ENCODE data around the gene PHF24. TPM values are rescaled to one million over a fixed set of nuclear protein-coding genes. Genes with fewer than 3 reads are reported as not detected.

Gene PHF24
- total and polyA plus RNA-seq, 10 of the 15 experiments (the other 5 are each of a cell fraction or from before 2014, with no cell fraction given): 0.02 to 0.04 TPM; not detected in 8

GRCh38 chr9:34982361-34982760 is 24.3 kb downstream of the PHF24 start (continued):
- no peak for TF ChIP-seq PAX8 (IDR thresholded peaks at IDR 0.05)
- TF ChIP-seq NFYB (IDR thresholded peaks at IDR 0.05; ENCODE audit: insufficient read depth, low read depth, low read length): no peak
- TF ChIP-seq LARP7 (IDR thresholded peaks at IDR 0.05): no peak
- no peak for TF ChIP-seq POLR2A (IDR thresholded peaks at IDR 0.05; ENCODE audit: low read depth, low read length)
- TF ChIP-seq RELB (IDR thresholded peaks at IDR 0.05; ENCODE audit: low read depth): no peak
- no peak for TF ChIP-seq MEF2B (IDR thresholded peaks at IDR 0.05; ENCODE audit: partially characterized antibody, poor library complexity, severe bottlenecking)
- TF ChIP-seq EED (IDR thresholded peaks at IDR 0.05; ENCODE audit: low read depth): no peak
- TF ChIP-seq RELA (IDR thresholded peaks at IDR 0.05; ENCODE audit: borderline replicate concordance, partially characterized antibody): no peak
- no peak for TF ChIP-seq SMARCA5 (IDR thresholded peaks at IDR 0.05)
- no peak for TF ChIP-seq ZZZ3 (IDR thresholded peaks at IDR 0.05; ENCODE audit: control insufficient read depth, insufficient read length, low read depth)

GRCh38 chr9:34983209-34983608 is 25.1 kb downstream of the PHF24 start:
- H2AFZ ChIP-seq (ENCODE audit: control insufficient read depth, low read depth, low read length): no peak overlapping the region; the same call in 1 of the 2 replicates
- POLR2A ChIA-PET: no interaction called here
- TF ChIP-seq SPI1 (IDR thresholded peaks at IDR 0.05; ENCODE audit: borderline replicate concordance, insufficient read depth, low read depth, low read length) (peak; percentile 87), SRF (IDR thresholded peaks at IDR 0.05; ENCODE audit: low read depth in 2 of 2, low read length in 2 of 2) (0 out of 4 replicates have a peak, but pooled peaks of 1 of the 2 experiments have one; percentile 9), IRF4 (IDR thresholded peaks at IDR 0.05; ENCODE audit: low read depth, low read length) (0 out of 2 replicates have a peak, but pooled peaks have one; percentile 34), HSF1 (IDR thresholded peaks at IDR 0.05; ENCODE audit: low read depth, low read length) (no peak), RELB (IDR thresholded peaks at IDR 0.05; ENCODE audit: low read depth) (0 out of 2 replicates have a peak, but pooled peaks have one; percentile 17), PKNOX1 (IDR thresholded peaks at IDR 0.05) (peak; percentile 38; the same call in 1 of the 2 replicates), IKZF2 (IDR thresholded peaks at IDR 0.05) (0 out of 4 replicates have a peak, but pooled peaks of 1 of the 2 experiments have one; percentile 30), ATF7 (IDR thresholded peaks at IDR 0.05; ENCODE audit: low read depth) (no peak), EED (IDR thresholded peaks at IDR 0.05; ENCODE audit: low read depth) (0 out of 2 replicates have a peak, but pooled peaks have one; percentile 27)
- peaks cover 38% of the 10 kb centered on the region for H3K4me1 ChIP-seq (ENCODE audit: control insufficient read depth, insufficient read depth, low read length)
- H3K4me2 ChIP-seq (ENCODE audit: control insufficient read depth, insufficient read depth): peak overlapping the region; percentile 26
- in situ Hi-C loops (cut with MboI) (loop anchor here (5.0 kb wide), 1 partner anchor 86 kb away; a partner anchor contains a TSS), intact Hi-C loops (cut with micrococcal nuclease; ENCODE audit: unreplicated experiment) (no loop called here)
- H4K20me1 ChIP-seq (ENCODE audit: control insufficient read depth, insufficient read depth): no peaks in the 10 kb centered on the region
- FAIRE-seq: peak; percentile 98
- RAD21 ChIA-PET (ENCODE audit: unreplicated experiment): no interaction called here
- SMC1A ChIA-PET (ENCODE audit: uncharacterized antibody, unreplicated experiment): interaction anchor here (3.6 kb wide), 1 partner anchor 84 kb away, joined by 54 read pairs; no protein-coding TSS in a partner anchor
- no peaks in the 10 kb centered on the region for H3K27me3 ChIP-seq (replicated peaks in 1 of 2; ENCODE audit: control insufficient read depth in 2 of 2, insufficient read depth in 2 of 2, low read length in 1 of 2)
- H3K4me3 ChIP-seq: no peak overlapping the region
- H3K27ac ChIP-seq (ENCODE audit: control insufficient read depth, insufficient read depth): no peak overlapping the region
- no peaks in the 10 kb centered on the region for H3K9me3 ChIP-seq (replicated peaks; ENCODE audit: control insufficient read depth, insufficient read depth, low read length)
- no TSS peak for BruUV-seq (replicated peaks)
- CTCF ChIA-PET: interaction anchor here (1.1 to 3.5 kb wide), 3 partner anchors 54 to 84 kb away, joined by 3 to 86 read pairs (median 4); no protein-coding TSS in a partner anchor
- H3K79me2 ChIP-seq (ENCODE audit: control insufficient read depth, insufficient read depth, low read length): no peaks in the 10 kb centered on the region
- ATAC-seq: peak; percentile 61
- DNase-seq (ENCODE audit: low read depth, low spot score): peak; percentile 48
- H3K9ac ChIP-seq (ENCODE audit: control insufficient read depth, insufficient read depth, low read length): no peak overlapping the region
- no peaks in the 10 kb centered on the region for H3K36me3 ChIP-seq (ENCODE audit: control insufficient read depth in 2 of 2, insufficient read depth in 2 of 2, low read length in 1 of 2)
- 22% methylated on average over 2 of the region's 2 CpGs for WGBS (ENCODE audit: insufficient coverage, insufficient replicate concordance, low lambda C conversion rate, missing lambda C conversion rate)
